H9 (cell line): Measurements from ENCODE around the gene ANKRD62. TPM values are rescaled to one million over a fixed set of nuclear protein-coding genes. Genes with fewer than 3 reads are reported as not detected.

Experiments used
- DNase-seq: peaks from one replicate; pipeline ENCODE4 v3.0.0-alpha.2; 2017
- H2AFZ ChIP-seq: one replicate; pipeline ENCODE4 v1.6.1; 2013; ENCODE audit warnings: mild to moderate bottlenecking, low read length, control low read depth, moderate library complexity
- H2AK5ac ChIP-seq: 2 replicates; pipeline ENCODE4 v1.6.1; 2013; ENCODE audit warnings: low read length, control low read depth, mixed read lengths; ENCODE audit not compliant: insufficient read length
- H2BK120ac ChIP-seq: one replicate; pipeline ENCODE4 v1.6.1; 2013; ENCODE audit warnings: low read depth, mild to moderate bottlenecking, low read length, control low read depth, inconsistent platforms; ENCODE audit not compliant: poor library complexity, severe bottlenecking
- H2BK12ac ChIP-seq: 2 replicates; pipeline ENCODE4 v1.6.1; 2013; ENCODE audit warnings: low read length, control low read depth, mixed read lengths, low read depth; ENCODE audit not compliant: insufficient read length
- H2BK15ac ChIP-seq: 2 replicates; pipeline ENCODE4 v1.6.1; 2013; ENCODE audit warnings: low read depth, low read length, control low read depth
- H2BK20ac ChIP-seq: one replicate; pipeline ENCODE4 v1.6.1; 2013; ENCODE audit warnings: low read depth, mild to moderate bottlenecking, low read length, control low read depth, inconsistent platforms; ENCODE audit not compliant: poor library complexity, severe bottlenecking
- H2BK5ac ChIP-seq: 2 replicates; pipeline ENCODE4 v1.6.1; 2013; ENCODE audit warnings: low read length, control low read depth, mixed read lengths; ENCODE audit not compliant: insufficient read length
- H3K14ac ChIP-seq: 2 replicates; pipeline ENCODE4 v1.6.1; 2013; ENCODE audit warnings: low read length, control low read depth; ENCODE audit not compliant: insufficient read depth
- H3K18ac ChIP-seq: 2 replicates; pipeline ENCODE4 v1.6.1; 2013; ENCODE audit warnings: low read depth, mild to moderate bottlenecking, mixed read lengths, low read length, control low read depth; ENCODE audit not compliant: insufficient read length
- H3K23ac ChIP-seq: 2 replicates; pipeline ENCODE4 v1.6.1; 2013; ENCODE audit warnings: low read length, control low read depth, mixed read lengths, low read depth; ENCODE audit not compliant: insufficient read length
- H3K23me2 ChIP-seq: 2 replicates; pipeline ENCODE4 v1.6.1; 2013; ENCODE audit warnings: low read depth, mild to moderate bottlenecking, mixed read lengths, low read length, control low read depth; ENCODE audit not compliant: insufficient read length, poor library complexity, severe bottlenecking
- H3K27ac ChIP-seq: 2 replicates; pipeline ENCODE4 v1.5.1; 2013; ENCODE audit warnings: low read length, control low read depth, mixed read lengths, low read depth; ENCODE audit not compliant: insufficient read length
- H3K27me3 ChIP-seq: 2 replicates; pipeline ENCODE4 v1.6.1; 2013; ENCODE audit warnings: low read length, control low read depth, inconsistent platforms; ENCODE audit not compliant: insufficient read depth
- H3K4ac ChIP-seq: 2 replicates; pipeline ENCODE4 v1.6.1; 2013; ENCODE audit warnings: low read depth, mild to moderate bottlenecking, control low read depth, inconsistent platforms, low read length, moderate library complexity
- H3K4me1 ChIP-seq: 2 replicates; pipeline ENCODE4 v1.6.1; 2013; ENCODE audit warnings: low read length, control low read depth, inconsistent platforms; ENCODE audit not compliant: insufficient read depth
- H3K4me2 ChIP-seq: 2 replicates; pipeline ENCODE4 v1.6.1; 2013; ENCODE audit warnings: low read length, control low read depth, mixed read lengths; ENCODE audit not compliant: insufficient read length, insufficient read depth
- H3K56ac ChIP-seq: 2 replicates; pipeline ENCODE4 v1.6.1; 2013; ENCODE audit warnings: low read depth, mild to moderate bottlenecking, mixed read lengths, low read length, control low read depth; ENCODE audit not compliant: insufficient read length
- H3K79me1 ChIP-seq: 2 replicates; pipeline ENCODE4 v1.6.1; 2013; ENCODE audit warnings: low read depth, mild to moderate bottlenecking, moderate library complexity, low read length, control low read depth, inconsistent platforms; ENCODE audit not compliant: insufficient read depth, poor library complexity, severe bottlenecking
- H3K79me2 ChIP-seq: 2 replicates; pipeline ENCODE4 v1.6.1; 2013; ENCODE audit warnings: low read length, control low read depth, inconsistent platforms; ENCODE audit not compliant: insufficient read depth
- H3K9ac ChIP-seq: 2 replicates; pipeline ENCODE4 v1.6.1; 2013; ENCODE audit warnings: low read length, control low read depth, mixed read lengths; ENCODE audit not compliant: insufficient read length; ENCODE audit errors: extremely low read depth
- H3K9me3 ChIP-seq: one replicate; pipeline ENCODE4 v1.6.1; 2013; ENCODE audit warnings: low read depth, low read length, inconsistent platforms; ENCODE audit not compliant: control insufficient read depth
- H3T11ph ChIP-seq: one replicate; pipeline ENCODE4 v1.6.1; 2013; ENCODE audit warnings: mild to moderate bottlenecking, low read length, control low read depth, inconsistent platforms
- H4K20me1 ChIP-seq: one replicate; pipeline ENCODE4 v1.6.1; 2013; ENCODE audit not compliant: control insufficient read depth, insufficient read length, insufficient read depth
- H4K5ac ChIP-seq: 2 replicates; pipeline ENCODE4 v1.6.1; 2013; ENCODE audit warnings: low read depth, mild to moderate bottlenecking, mixed read lengths, low read length, control low read depth; ENCODE audit not compliant: insufficient read length
- H4K8ac ChIP-seq: replicated peaks from 2 replicates; pipeline ENCODE4 v1.6.1; 2013; ENCODE audit warnings: low read length, control low read depth, mixed read lengths, low read depth; ENCODE audit not compliant: insufficient read length
- H4K91ac ChIP-seq: 2 replicates; pipeline ENCODE4 v1.6.1; 2013; ENCODE audit warnings: low read depth, mild to moderate bottlenecking, moderate library complexity, mixed read lengths, low read length, control low read depth; ENCODE audit not compliant: insufficient read length
- H3K27ac Mint-ChIP-seq, 3 experiments: 2 replicates in 2 of 3; 3 replicates in 1 of 3; pipeline ENCODE4 v1.8.0; 2020 to 2021; ENCODE audit warnings: mixed read lengths in 3 of 3, mild to moderate bottlenecking in 1 of 3, moderate library complexity in 1 of 3
- H3K27me3 Mint-ChIP-seq: 2 replicates; pipeline ENCODE4 v1.8.0; 2021; ENCODE audit warnings: low read depth, mild to moderate bottlenecking, moderate library complexity, mixed read lengths
- H3K36me3 Mint-ChIP-seq, 3 experiments: 2 replicates in 2 of 3; 3 replicates in 1 of 3; pipeline ENCODE4 v1.8.0; 2020 to 2021; ENCODE audit warnings: low read depth in 3 of 3, mixed read lengths in 3 of 3; ENCODE audit not compliant: insufficient read depth in 1 of 3
- H3K4me1 Mint-ChIP-seq, 2 experiments: 2 replicates each; pipeline ENCODE4 v1.8.0; 2020; ENCODE audit warnings: mixed read lengths in 2 of 2
- H3K4me3 Mint-ChIP-seq, 2 experiments: 2 replicates in 1 of 2; 3 replicates in 1 of 2; pipeline ENCODE4 v1.8.0; 2020 to 2021; ENCODE audit warnings: mild to moderate bottlenecking in 2 of 2, mixed read lengths in 2 of 2, moderate library complexity in 1 of 2
- H3K9me3 Mint-ChIP-seq, 2 experiments: 2 replicates in 1 of 2; 3 replicates in 1 of 2; pipeline ENCODE4 v1.8.0; 2020; ENCODE audit warnings: mild to moderate bottlenecking in 2 of 2, mixed read lengths in 2 of 2, moderate library complexity in 1 of 2
- WGBS: extraction: QIAGEN DNeasy Blood & Tissue Kit; methylation state at CpG from one replicate; pipeline ENCODE4 v1.1.7; 2013; ENCODE audit warnings: missing lambda C conversion rate, low lambda C conversion rate, mixed read lengths; ENCODE audit not compliant: insufficient read length; ENCODE audit errors: extremely low coverage; 5-methylcytosine and 5-hydroxymethylcytosine counted together
- total RNA-seq: library from RNA; stranded (reverse); gene quantifications from 2 replicates; pipeline ENCODE4 v1.2.1, GENCODE V29; 2021
- TF ChIP-seq, protein P1 (sequence below): fragments of 200-600 bp; sonication (generic); conservative IDR thresholded peaks from 3 replicates; pipeline ENCODE4 v1.8.0; 2021; ENCODE audit warnings: antibody characterized with exemption, mild to moderate bottlenecking

Gene ANKRD62
- total RNA-seq, 1 experiment from 2014 or later = not detected

DNA sequence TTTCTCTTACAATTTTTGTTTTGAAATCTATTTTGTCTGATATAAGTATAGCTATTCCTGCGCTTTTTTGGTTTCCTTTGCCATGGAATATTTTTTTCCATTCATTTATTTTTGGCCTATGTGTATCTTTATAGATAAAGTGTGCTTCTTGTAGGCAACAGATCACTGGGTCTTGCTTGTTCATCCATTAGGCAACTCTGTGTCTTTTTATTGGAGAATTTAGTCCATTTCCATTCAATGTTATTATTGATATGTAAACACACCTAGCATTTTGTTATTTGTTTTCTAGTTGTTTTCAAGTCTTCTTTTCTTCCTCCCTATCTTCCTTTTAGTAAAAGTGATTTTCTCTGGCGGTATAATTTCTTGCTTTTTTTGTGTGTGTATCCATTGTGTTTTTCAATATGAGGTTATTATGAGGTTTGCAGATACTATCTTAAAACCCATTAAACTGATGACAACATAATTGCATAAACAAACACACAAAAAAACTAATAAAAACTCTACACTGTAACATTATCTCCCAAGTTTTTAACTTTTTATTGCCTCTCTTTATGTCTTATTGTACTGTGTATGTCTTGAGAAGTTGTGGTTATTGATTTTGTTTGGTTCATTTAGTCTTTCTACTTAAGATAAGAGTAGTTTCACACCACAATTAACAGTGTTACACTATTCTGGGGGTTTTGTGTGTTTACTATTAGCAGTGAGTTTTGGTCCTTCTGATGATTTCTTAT is 71.6 kb downstream of the ANKRD62 start:
- H3K14ac ChIP-seq = no peak overlapping the region
- H3K4me2 ChIP-seq = no peak overlapping the region
- Mint-ChIP-seq H3K27ac (no peak overlapping the region), H3K9me3 (peaks cover 7 to 10% of the 10 kb centered on the region in 2 experiments; a peak in 2 of 5 replicates), H3K27me3 (peaks cover 13% of the 10 kb centered on the region), H3K36me3 (no peaks in the 10 kb centered on the region), H3K4me3 (no peak overlapping the region), H3K4me1 (peaks cover 5% of the 10 kb centered on the region in 2 experiments; a peak in 3 of 4 replicates)
- H3K9ac ChIP-seq = no peak overlapping the region
- no peak overlapping the region for H3K27ac ChIP-seq
- no peak overlapping the region for H4K91ac ChIP-seq
- H2AFZ ChIP-seq = no peak overlapping the region
- WGBS = no CpG with 5 or more reads among the region's 2 CpGs
- no peak overlapping the region for H3K18ac ChIP-seq
- H2BK5ac ChIP-seq = no peak overlapping the region
- no peaks in the 10 kb centered on the region for H4K20me1 ChIP-seq
- H3K27me3 ChIP-seq = no peaks in the 10 kb centered on the region
- no peak overlapping the region for H2BK120ac ChIP-seq
- H2BK20ac ChIP-seq = no peak overlapping the region
- no peak overlapping the region for H2BK12ac ChIP-seq
- TF ChIP-seq, protein P1, sequence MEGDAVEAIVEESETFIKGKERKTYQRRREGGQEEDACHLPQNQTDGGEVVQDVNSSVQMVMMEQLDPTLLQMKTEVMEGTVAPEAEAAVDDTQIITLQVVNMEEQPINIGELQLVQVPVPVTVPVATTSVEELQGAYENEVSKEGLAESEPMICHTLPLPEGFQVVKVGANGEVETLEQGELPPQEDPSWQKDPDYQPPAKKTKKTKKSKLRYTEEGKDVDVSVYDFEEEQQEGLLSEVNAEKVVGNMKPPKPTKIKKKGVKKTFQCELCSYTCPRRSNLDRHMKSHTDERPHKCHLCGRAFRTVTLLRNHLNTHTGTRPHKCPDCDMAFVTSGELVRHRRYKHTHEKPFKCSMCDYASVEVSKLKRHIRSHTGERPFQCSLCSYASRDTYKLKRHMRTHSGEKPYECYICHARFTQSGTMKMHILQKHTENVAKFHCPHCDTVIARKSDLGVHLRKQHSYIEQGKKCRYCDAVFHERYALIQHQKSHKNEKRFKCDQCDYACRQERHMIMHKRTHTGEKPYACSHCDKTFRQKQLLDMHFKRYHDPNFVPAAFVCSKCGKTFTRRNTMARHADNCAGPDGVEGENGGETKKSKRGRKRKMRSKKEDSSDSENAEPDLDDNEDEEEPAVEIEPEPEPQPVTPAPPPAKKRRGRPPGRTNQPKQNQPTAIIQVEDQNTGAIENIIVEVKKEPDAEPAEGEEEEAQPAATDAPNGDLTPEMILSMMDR = no peak
- H3K4me1 ChIP-seq = no peaks in the 10 kb centered on the region; the same call in 1 of the 2 replicates
- no peaks in the 10 kb centered on the region for H3K9me3 ChIP-seq
- H4K8ac ChIP-seq = no peak overlapping the region
- H3K4ac ChIP-seq = no peak overlapping the region
- H3K79me2 ChIP-seq = no peaks in the 10 kb centered on the region
- H3K23ac ChIP-seq = no peak overlapping the region
- H3K23me2 ChIP-seq = no peaks in the 10 kb centered on the region
- no peak for DNase-seq
- H3T11ph ChIP-seq = no peak overlapping the region
- no peak overlapping the region for H2BK15ac ChIP-seq
- H3K56ac ChIP-seq = no peak overlapping the region
- no peak overlapping the region for H2AK5ac ChIP-seq
- H4K5ac ChIP-seq = no peak overlapping the region
- no peaks in the 10 kb centered on the region for H3K79me1 ChIP-seq

Other genes starting within 250 kb of the ANKRD62 start
- 38.7 and 39.2 TPM in 2 replicates for gene CHMP1B, start 242.4 kb upstream of the ANKRD62 start, total RNA-seq
- 12.7 and 13.2 TPM in 2 replicates for gene MPPE1, start 185.5 kb upstream of the ANKRD62 start, total RNA-seq
- gene IMPA2, start 112.3 kb upstream of the ANKRD62 start, total RNA-seq = 69.1 and 73.8 TPM in 2 replicates
- not detected in 2 replicates for gene CIDEA, start 160.5 kb downstream of the ANKRD62 start, total RNA-seq
- gene TUBB6, start 214.4 kb downstream of the ANKRD62 start, total RNA-seq = 134 and 135 TPM in 2 replicates